HepG2 (cell line): ENCODE data around the gene PGC.

Source experiments
- FOXM1 ChIP-seq: sonication (generic); formaldehyde crosslinking; IDR thresholded peaks from 2 replicates; pipeline ENCODE4 v1.5.0; 2020; ENCODE audit warnings: missing genetic modification reagents
- HDAC6 ChIP-seq: fragments of 200-600 bp; sonication (generic); IDR thresholded peaks from 2 replicates; pipeline ENCODE4 v1.7.0; 2017; ENCODE audit warnings: mild to moderate bottlenecking, antibody characterized with exemption, low read length, low read depth
- NRL ChIP-seq: sonication (generic); formaldehyde crosslinking; IDR thresholded peaks from 2 replicates; pipeline ENCODE4 v1.5.0; 2020; ENCODE audit warnings: missing genetic modification reagents, mild to moderate bottlenecking, moderate library complexity, borderline replicate concordance
- POLR2AphosphoS5 ChIP-seq: IDR thresholded peaks from 2 replicates; pipeline ENCODE4 v1.6.1; 2012; ENCODE audit warnings: low read depth, low read length
- SRF ChIP-seq: IDR thresholded peaks from 2 replicates; pipeline ENCODE4 v1.6.1; 2011; ENCODE audit warnings: mild to moderate bottlenecking, low read depth, low read length, moderate library complexity
- ZBTB33 ChIP-seq: sonication (generic); formaldehyde crosslinking; IDR thresholded peaks from 2 replicates; pipeline ENCODE4 v1.4.0; 2020; ENCODE audit warnings: missing genetic modification reagents
- ZNF230 ChIP-seq: sonication (generic); formaldehyde crosslinking; IDR thresholded peaks from 2 replicates; pipeline ENCODE4 v1.4.0; 2020; ENCODE audit warnings: mild to moderate bottlenecking, missing genetic modification reagents

- no peak for TF ChIP-seq ZNF230 (CRISPR knock-in tag)
- no peak for TF ChIP-seq HDAC6
- TF ChIP-seq ZBTB33 (CRISPR knock-in tag), result no peak
- no peak for TF ChIP-seq POLR2AphosphoS5
- no peak for TF ChIP-seq NRL
- no peak for TF ChIP-seq SRF
- TF ChIP-seq FOXM1 (CRISPR knock-in tag), result no peak
Observed at GRCh38 chr6:41790045-41790444, 42.8 kb upstream of the PGC start.
